Right renal cortex interstitium (tissue), 3 donors: Measurements from ENCODE around the gene RING1. TPM values are rescaled to one million over a fixed set of nuclear protein-coding genes. Genes with fewer than 3 reads are reported as not detected.

ENCODE experiments used
- DNase-seq, 3 donors: peaks; one replicate each; pipeline ENCODE4 v3.0.0-alpha.2; 2013; ENCODE audit warnings: low read depth in 3 of 3, low spot score in 2 of 3
- polyA plus RNA-seq, 3 donors: library from polyadenylated mRNA; unstranded; fragments of 120-200 nt; gene quantifications; one replicate each; pipeline ENCODE4 v1.2.1, GENCODE V29; 2013; ENCODE audit not compliant: insufficient read length in 3 of 3

Gene RING1
- polyA plus RNA-seq, 3 donors: 52.5 to 55.4 (median 53.8) TPM

- no peak for DNase-seq
Measured at GRCh38 chr6:33237741-33238140, 29.4 kb downstream of the RING1 start.

GRCh38 chr6:33241968-33242367 is 33.7 kb downstream of the RING1 start:
- DNase-seq: no peak

DNA sequence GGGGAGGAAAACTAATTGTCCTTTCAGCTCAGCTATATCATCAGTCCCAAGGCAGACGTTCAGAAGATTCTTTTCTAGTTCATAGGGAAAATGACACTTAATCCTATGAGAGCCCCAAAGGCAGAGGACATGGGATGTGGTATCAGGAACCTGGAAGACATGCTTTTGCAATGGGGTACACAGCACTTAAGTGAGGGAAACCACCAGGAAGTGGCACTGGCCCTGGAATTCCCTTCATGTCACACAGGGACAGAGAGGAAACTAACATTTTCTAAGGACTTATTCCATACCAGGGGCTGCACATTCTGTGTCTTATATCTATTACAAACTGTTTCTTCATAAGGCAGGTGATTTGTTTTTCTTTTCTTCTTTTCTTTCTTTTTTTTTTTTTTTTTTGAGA is 35.2 kb downstream of the RING1 start:
- no peak for DNase-seq

DNA sequence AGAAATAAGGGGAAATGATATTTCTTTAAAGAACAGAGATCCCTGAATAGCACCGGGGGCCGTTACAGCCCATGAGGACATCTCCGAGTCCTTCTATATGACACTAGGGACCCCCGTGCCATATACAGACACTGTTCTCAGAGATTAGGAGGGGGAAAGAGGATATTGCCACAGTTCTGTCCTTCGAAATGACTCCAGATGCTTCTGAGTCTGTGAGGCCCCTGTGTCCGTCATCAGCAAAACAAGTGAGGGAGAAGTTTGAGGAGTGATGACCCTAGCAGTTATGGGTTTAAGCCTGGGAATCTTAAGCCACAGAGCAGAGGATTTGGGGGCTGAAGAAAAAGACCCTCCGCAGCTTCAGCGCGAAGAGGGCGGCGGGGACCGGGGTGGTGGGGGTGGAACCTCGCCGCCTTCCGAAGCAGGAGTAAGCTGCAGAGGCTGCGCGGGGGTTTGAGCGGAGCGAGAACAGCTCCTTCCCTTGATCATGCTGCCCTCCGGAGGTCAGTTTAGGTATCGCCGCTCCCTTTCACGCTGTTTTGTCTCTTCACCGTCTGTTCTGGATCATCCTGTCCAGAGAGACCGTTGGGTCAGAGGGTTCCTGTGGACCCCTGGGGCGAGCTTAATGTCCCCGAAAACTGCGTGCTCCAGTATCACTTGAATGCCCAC is 39.8 kb downstream of the RING1 start:
- peak; percentile 82 to 87 (median 83) for DNase-seq

- DNase-seq: peak in 1 of 3 donors; percentile 47
Measured at GRCh38 chr6:33248643-33248931, 40.3 kb downstream of the RING1 start.

- peak; percentile 91 to 96 (median 93) for DNase-seq
Measured at GRCh38 chr6:33248932-33249731, 40.8 kb downstream of the RING1 start.

- no peak for DNase-seq
Measured at GRCh38 chr6:33249732-33250630, 41.7 kb downstream of the RING1 start.

GRCh38 chr6:33250731-33251130 is 42.4 kb downstream of the RING1 start:
- DNase-seq: no peak

DNA sequence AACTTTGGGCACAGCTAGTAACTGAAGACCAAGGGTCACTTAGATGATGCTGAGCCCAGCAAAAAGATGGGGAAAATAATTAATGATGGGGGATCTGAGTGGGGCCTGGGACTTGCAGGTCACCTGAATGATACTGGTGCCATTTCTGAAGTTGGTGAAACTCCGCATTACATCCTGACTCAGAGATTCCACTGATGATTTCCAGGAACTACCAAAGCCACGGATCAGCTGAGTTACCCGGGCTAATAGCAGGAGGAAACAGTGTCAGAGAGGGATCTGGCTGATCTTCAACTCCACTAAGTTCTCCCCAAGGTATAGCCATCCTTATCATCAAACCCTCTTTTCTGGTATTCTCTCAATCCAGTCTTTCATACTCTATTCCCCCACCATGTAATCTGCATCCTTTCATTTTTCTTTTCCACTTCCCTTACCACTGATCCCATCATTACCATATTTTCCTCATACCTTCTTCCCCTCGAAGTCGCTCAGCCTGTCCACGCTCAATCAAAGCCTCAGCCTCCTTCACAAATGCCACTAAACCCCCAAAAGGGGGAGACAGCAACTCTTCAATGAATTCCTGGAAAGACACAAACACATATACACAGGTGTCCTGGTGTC is 43.2 kb downstream of the RING1 start:
- no peak for DNase-seq

DNA sequence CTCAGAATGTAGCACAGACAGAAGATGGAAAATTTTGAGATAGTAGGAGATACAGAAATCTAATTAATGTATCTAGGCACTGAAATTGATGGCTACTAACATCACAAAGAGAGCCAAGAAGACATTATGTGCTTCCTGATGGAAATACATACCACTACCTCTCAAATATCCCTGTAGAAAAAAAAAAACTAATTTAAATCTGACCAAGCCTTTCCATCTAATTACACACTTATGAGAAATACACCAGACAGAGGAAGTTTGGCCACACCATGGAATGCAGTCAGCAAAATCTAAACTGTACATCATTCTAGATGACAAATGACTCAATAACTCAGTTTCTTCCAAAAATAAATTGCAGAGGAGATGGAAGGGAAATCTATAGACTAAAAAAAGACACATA is 44.5 kb downstream of the RING1 start:
- DNase-seq: no peak

DNA sequence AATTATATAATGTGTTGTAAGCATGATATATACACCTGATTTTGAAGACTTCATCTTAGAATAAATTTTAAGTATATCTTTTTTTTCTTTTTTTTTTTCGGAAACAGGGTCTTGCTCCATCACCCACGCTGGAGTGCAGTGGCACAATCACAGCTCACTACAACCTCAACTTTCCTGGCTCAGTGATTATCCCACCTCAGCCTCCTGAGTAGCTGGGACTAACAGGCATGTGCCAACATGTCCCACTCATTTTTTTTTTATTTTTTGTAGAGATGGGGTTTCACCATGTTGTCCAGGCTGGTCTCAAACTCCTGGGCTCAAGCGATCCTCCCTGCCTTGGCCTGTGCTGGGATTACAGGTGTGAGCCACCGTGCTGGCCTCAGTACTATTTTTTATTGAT is 46.3 kb downstream of the RING1 start:
- no peak for DNase-seq

GRCh38 chr6:33259032-33259431 is 50.7 kb downstream of the RING1 start:
- DNase-seq: no peak

Other genes starting within 250 kb of the RING1 start
- 100 to 1,000 TPM; 292 to 324 (median 307) TPM for gene BRD2, start 239.9 kb upstream of the RING1 start, polyA plus RNA-seq
- gene HLA-DOA, start 198.9 kb upstream of the RING1 start, polyA plus RNA-seq: 1 to 10 TPM; 5.2 to 5.4 (median 5.3) TPM
- 10 to 100 TPM; 14.2 to 40.5 (median 17.9) TPM for gene HLA-DPA1, start 134.9 kb upstream of the RING1 start, polyA plus RNA-seq
- 10 to 100 TPM; 17.9 to 27.0 (median 20.0) TPM for gene HLA-DPB1, start 132.5 kb upstream of the RING1 start, polyA plus RNA-seq
- 1 to 10 TPM; 3.8 to 4.9 (median 3.8) TPM for gene COL11A2, start 16.0 kb upstream of the RING1 start, polyA plus RNA-seq
- gene RXRB, start 7.8 kb upstream of the RING1 start, polyA plus RNA-seq: 10 to 100 TPM; 48.7 to 51.7 (median 49.3) TPM
- 100 to 1,000 TPM; 121 to 131 (median 127) TPM for gene SLC39A7, start 7.6 kb upstream of the RING1 start, polyA plus RNA-seq
- 10 to 100 TPM; 22.8 to 29.1 (median 23.5) TPM for gene HSD17B8, start 3.8 kb upstream of the RING1 start, polyA plus RNA-seq
- 10 to 100 TPM; 58.1 to 82.9 (median 75.3) TPM for gene VPS52, start 63.4 kb downstream of the RING1 start, polyA plus RNA-seq
- 1,000 to 10,000 TPM; 3,550 to 3,817 (median 3,658) TPM for gene RPS18, start 63.6 kb downstream of the RING1 start, polyA plus RNA-seq
- gene B3GALT4, start 68.6 kb downstream of the RING1 start, polyA plus RNA-seq: 1 to 10 TPM; 3.4 to 4.1 (median 4.0) TPM
- 10 to 100 TPM; 60.3 to 63.4 (median 60.7) TPM for gene WDR46, start 80.7 kb downstream of the RING1 start, polyA plus RNA-seq
- 10 to 100 TPM; 78.6 to 83.4 (median 79.5) TPM for gene PFDN6, start 81.1 kb downstream of the RING1 start, polyA plus RNA-seq
- 10 to 100 TPM; 90.8 to 95.5 (median 95.4) TPM for gene RGL2, start 90.4 kb downstream of the RING1 start, polyA plus RNA-seq
- gene TAPBP, start 105.6 kb downstream of the RING1 start, polyA plus RNA-seq: 10 to 100 TPM; 29.9 to 32.4 (median 31.7) TPM
- gene ZBTB22, start 109.2 kb downstream of the RING1 start, polyA plus RNA-seq: 10 to 100 TPM; 23.6 to 25.4 (median 23.8) TPM
- 10 to 100 TPM; 65.4 to 67.2 (median 66.5) TPM for gene DAXX, start 114.5 kb downstream of the RING1 start, polyA plus RNA-seq
- 10 to 100 TPM; 34.2 to 43.3 (median 41.2) TPM for gene KIFC1, start 183.3 kb downstream of the RING1 start, polyA plus RNA-seq
- 10 to 100 TPM; 60.3 to 65.1 (median 62.1) TPM for gene PHF1, start 202.5 kb downstream of the RING1 start, polyA plus RNA-seq
- gene CUTA, start 209.6 kb downstream of the RING1 start, polyA plus RNA-seq: 100 to 1,000 TPM; 213 to 246 (median 227) TPM
- 10 to 100 TPM; 22.1 to 27.2 (median 24.0) TPM for gene SYNGAP1, start 211.6 kb downstream of the RING1 start, polyA plus RNA-seq
- 10 to 100 TPM; 16.3 to 17.9 (median 16.7) TPM for gene ZBTB9, start 246.1 kb downstream of the RING1 start, polyA plus RNA-seq